ENCODE data around the gene FBXL17. TPM values are rescaled to one million over a fixed set of nuclear protein-coding genes. Genes with fewer than 3 reads are reported as not detected.

FBXL17 gene
- total and polyA plus RNA-seq, 2 of the 4 experiments (the other 2 are of a cell fraction), result 3.9 to 8.1 TPM

DNA sequence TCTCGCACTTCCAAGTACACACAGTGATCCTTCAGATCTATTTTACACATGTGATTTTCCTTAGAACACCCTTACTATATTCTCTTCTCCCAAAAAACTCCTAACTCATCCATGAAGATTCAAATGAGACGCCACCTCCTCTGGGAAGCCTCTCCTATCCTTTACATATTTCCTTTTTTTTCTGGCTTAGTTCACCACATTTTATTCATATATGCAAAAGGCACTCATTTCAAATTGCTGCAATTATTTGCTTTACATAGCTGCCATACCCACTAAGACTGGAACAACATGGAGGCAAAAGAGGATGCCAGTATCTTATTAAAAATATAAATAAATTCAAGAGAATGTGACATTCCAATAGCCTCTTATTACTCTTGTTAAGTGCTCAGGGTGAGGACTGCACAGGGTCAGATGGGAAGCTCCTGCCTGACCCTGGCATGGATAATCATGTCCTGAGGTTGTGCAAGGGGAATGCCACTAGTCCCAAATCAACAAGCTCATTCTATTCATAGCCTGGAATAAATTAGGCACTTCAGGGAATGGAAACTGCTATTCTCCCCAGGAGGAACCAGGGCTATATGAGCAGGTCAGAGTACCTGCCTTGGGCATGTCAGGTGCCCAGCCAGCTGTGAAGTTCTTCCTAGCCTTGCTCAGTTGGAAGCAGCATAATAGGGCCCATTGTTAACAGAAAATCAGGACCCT, 262.9 kb downstream of the FBXL17 start:
- H3K14ac ChIP-seq (replicated peaks; ENCODE audit: low read depth, low read length), result no peak overlapping the region
- H3K56ac ChIP-seq (ENCODE audit: extremely low read depth, insufficient read depth, low read length), result no peak overlapping the region
- no peaks in the 10 kb centered on the region for H4K20me1 ChIP-seq (ENCODE audit: insufficient read depth, low read length)
- no peak overlapping the region for H3K4ac ChIP-seq (ENCODE audit: low read depth, low read length)
- H3K4me3 ChIP-seq (ENCODE audit: insufficient read depth, low read depth, low read length), result no peak overlapping the region
- H2AK5ac ChIP-seq (ENCODE audit: low read depth, low read length), result no peak overlapping the region
- no peak overlapping the region for H4K5ac ChIP-seq (ENCODE audit: low read depth, low read length)
- DNase-seq, result no peak
- no peak for ATAC-seq (ENCODE audit: low read depth)
- no peak overlapping the region for H3K9ac ChIP-seq (ENCODE audit: low read depth, low read length)
- no peak overlapping the region for H3K27ac ChIP-seq (ENCODE audit: insufficient read depth, low read length)
- intact Hi-C loops (cut with micrococcal nuclease) (no loop called here), dilution Hi-C loops (cut with HindIII; ENCODE audit: low sequenced_read_pairs, unreplicated experiment) (no loop called here), in situ Hi-C loops (cut with MboI; ENCODE audit: low sequenced_read_pairs) (no loop called here)
- BruUV-seq (replicated peaks), result no TSS peak
- H2AK9ac ChIP-seq (replicated peaks; ENCODE audit: low read depth, low read length, poor library complexity), result peak overlapping the region; percentile 58
- no peaks in the 10 kb centered on the region for H3K9me3 ChIP-seq (ENCODE audit: control insufficient read depth, insufficient read depth, low read length)
- H2BK5ac ChIP-seq (ENCODE audit: low read depth, low read length, poor library complexity, severe bottlenecking), result no peak overlapping the region
- H2BK15ac ChIP-seq (ENCODE audit: low read depth, low read length), result no peak overlapping the region
- no peaks in the 10 kb centered on the region for H3K79me1 ChIP-seq (ENCODE audit: low read depth in 1 of 2, low read length in 2 of 2)
- H3K9me1 ChIP-seq (ENCODE audit: insufficient read depth, low read length), result 0 out of 2 replicates have a peak, but pooled peaks cover 3% of the 10 kb centered on the region
- H3K23ac ChIP-seq (ENCODE audit: low read depth, low read length), result no peak overlapping the region
- POLR2A ChIA-PET (ENCODE audit: unreplicated experiment), result no interaction called here
- CTCF ChIA-PET, result interaction anchor here (0.5 kb wide), 1 partner anchor 12 kb away, joined by 8 read pairs; no protein-coding TSS in a partner anchor
- H2BK20ac ChIP-seq (ENCODE audit: low read depth, low read length), result no peak overlapping the region
- no peak overlapping the region for H2BK120ac ChIP-seq (ENCODE audit: low read depth, low read length)
- TF ChIP-seq MXI1 (IDR thresholded peaks at IDR 0.05; ENCODE audit: borderline replicate concordance, low read depth, low read length) (no peak), RCOR1 (IDR thresholded peaks at IDR 0.05; ENCODE audit: insufficient replicate concordance, low read length) (no peak), RAD21 (IDR thresholded peaks at IDR 0.05; ENCODE audit: low read length) (no peak), NFE2L2 (IDR thresholded peaks at IDR 0.05; ENCODE audit: low read depth, low read length) (no peak), FOS (IDR thresholded peaks at IDR 0.05; ENCODE audit: low read depth, low read length) (no peak), RFX5 (IDR thresholded peaks at IDR 0.05; ENCODE audit: low read depth, low read length) (no peak), MAFK (IDR thresholded peaks at IDR 0.05; ENCODE audit: low read depth, low read length) (no peak), MAZ (IDR thresholded peaks at IDR 0.05; ENCODE audit: borderline replicate concordance, low read depth, low read length) (no peak), SMC3 (IDR thresholded peaks at IDR 0.05; ENCODE audit: low read depth, low read length) (no peak), BHLHE40 (IDR thresholded peaks at IDR 0.05; ENCODE audit: low read depth, low read length) (no peak), CEBPB (IDR thresholded peaks at IDR 0.05; ENCODE audit: low read depth, low read length) (no peak), POLR2A (IDR thresholded peaks at IDR 0.05; ENCODE audit: low read depth, low read length) (no peak), CHD1 (IDR thresholded peaks at IDR 0.05; ENCODE audit: low read depth, low read length) (no peak)
- TF ChIP-seq, protein P1, sequence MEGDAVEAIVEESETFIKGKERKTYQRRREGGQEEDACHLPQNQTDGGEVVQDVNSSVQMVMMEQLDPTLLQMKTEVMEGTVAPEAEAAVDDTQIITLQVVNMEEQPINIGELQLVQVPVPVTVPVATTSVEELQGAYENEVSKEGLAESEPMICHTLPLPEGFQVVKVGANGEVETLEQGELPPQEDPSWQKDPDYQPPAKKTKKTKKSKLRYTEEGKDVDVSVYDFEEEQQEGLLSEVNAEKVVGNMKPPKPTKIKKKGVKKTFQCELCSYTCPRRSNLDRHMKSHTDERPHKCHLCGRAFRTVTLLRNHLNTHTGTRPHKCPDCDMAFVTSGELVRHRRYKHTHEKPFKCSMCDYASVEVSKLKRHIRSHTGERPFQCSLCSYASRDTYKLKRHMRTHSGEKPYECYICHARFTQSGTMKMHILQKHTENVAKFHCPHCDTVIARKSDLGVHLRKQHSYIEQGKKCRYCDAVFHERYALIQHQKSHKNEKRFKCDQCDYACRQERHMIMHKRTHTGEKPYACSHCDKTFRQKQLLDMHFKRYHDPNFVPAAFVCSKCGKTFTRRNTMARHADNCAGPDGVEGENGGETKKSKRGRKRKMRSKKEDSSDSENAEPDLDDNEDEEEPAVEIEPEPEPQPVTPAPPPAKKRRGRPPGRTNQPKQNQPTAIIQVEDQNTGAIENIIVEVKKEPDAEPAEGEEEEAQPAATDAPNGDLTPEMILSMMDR (conservative IDR thresholded peaks at IDR 0.05; ENCODE audit: low read depth, low read length), result no peak
- TF ChIP-seq, protein P2, sequence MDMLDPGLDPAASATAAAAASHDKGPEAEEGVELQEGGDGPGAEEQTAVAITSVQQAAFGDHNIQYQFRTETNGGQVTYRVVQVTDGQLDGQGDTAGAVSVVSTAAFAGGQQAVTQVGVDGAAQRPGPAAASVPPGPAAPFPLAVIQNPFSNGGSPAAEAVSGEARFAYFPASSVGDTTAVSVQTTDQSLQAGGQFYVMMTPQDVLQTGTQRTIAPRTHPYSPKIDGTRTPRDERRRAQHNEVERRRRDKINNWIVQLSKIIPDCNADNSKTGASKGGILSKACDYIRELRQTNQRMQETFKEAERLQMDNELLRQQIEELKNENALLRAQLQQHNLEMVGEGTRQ (IDR thresholded peaks at IDR 0.05; ENCODE audit: low read depth, low read length), result no peak
- TF ChIP-seq, protein P3, sequence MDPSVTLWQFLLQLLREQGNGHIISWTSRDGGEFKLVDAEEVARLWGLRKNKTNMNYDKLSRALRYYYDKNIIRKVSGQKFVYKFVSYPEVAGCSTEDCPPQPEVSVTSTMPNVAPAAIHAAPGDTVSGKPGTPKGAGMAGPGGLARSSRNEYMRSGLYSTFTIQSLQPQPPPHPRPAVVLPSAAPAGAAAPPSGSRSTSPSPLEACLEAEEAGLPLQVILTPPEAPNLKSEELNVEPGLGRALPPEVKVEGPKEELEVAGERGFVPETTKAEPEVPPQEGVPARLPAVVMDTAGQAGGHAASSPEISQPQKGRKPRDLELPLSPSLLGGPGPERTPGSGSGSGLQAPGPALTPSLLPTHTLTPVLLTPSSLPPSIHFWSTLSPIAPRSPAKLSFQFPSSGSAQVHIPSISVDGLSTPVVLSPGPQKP (IDR thresholded peaks at IDR 0.05; ENCODE audit: borderline replicate concordance, low read depth, low read length), result no peak
- H3K36me3 ChIP-seq (ENCODE audit: control insufficient read depth, insufficient read depth, low read length), result no peaks in the 10 kb centered on the region
- no peak overlapping the region for H3K18ac ChIP-seq (ENCODE audit: low read depth, low read length)
- H3K4me2 ChIP-seq (ENCODE audit: low read depth, low read length), result no peak overlapping the region
- no peak overlapping the region for H4K8ac ChIP-seq (ENCODE audit: low read depth in 2 of 2, low read length in 2 of 2)
- H3K4me1 ChIP-seq (ENCODE audit: control insufficient read depth, insufficient read depth, low read length), result no peaks in the 10 kb centered on the region
- 100% methylated on average over 2 of the region's 2 CpGs; no CpG with 5 or more reads in 1 of the 2 experiments for WGBS, 2 experiments (ENCODE audit: extremely low coverage in 2 of 2, insufficient read length in 1 of 2)
- H2AFZ ChIP-seq (replicated peaks; ENCODE audit: low read length, poor library complexity), result no peak overlapping the region
- H3K27me3 ChIP-seq (ENCODE audit: control insufficient read depth, insufficient read depth, low read length), result no peaks in the 10 kb centered on the region
- no peak overlapping the region for H4K91ac ChIP-seq (ENCODE audit: insufficient read depth, low read depth, low read length)

All from IMR-90 (cell line).